ENCODE results near the gene FSTL1.

DNA sequence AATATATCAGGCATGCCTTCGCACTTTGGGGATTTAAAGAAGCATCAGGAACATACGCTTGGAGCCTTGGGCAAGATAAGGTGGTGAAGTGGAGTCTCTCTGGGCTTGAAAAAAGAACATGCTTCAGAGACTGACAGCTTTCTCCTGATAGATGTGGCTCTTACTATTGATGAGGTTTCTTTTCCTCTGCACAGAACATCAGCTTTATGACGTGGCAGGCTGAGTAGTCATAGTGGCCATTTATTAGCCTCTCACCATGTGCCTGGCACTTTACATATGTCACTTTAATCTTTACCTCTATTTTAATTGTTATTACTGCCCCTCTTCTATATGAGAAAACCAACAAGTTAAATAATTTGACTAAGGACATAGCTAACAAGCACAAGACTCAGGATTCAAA lies 82.6 kb downstream of the FSTL1 start:
- TF ChIP-seq GABPA (IDR thresholded peaks at IDR 0.05; ENCODE audit: low read depth) (no peak), POLR2AphosphoS5 (IDR thresholded peaks at IDR 0.05; ENCODE audit: low read depth) (no peak)
- TF ChIP-seq, protein P1, sequence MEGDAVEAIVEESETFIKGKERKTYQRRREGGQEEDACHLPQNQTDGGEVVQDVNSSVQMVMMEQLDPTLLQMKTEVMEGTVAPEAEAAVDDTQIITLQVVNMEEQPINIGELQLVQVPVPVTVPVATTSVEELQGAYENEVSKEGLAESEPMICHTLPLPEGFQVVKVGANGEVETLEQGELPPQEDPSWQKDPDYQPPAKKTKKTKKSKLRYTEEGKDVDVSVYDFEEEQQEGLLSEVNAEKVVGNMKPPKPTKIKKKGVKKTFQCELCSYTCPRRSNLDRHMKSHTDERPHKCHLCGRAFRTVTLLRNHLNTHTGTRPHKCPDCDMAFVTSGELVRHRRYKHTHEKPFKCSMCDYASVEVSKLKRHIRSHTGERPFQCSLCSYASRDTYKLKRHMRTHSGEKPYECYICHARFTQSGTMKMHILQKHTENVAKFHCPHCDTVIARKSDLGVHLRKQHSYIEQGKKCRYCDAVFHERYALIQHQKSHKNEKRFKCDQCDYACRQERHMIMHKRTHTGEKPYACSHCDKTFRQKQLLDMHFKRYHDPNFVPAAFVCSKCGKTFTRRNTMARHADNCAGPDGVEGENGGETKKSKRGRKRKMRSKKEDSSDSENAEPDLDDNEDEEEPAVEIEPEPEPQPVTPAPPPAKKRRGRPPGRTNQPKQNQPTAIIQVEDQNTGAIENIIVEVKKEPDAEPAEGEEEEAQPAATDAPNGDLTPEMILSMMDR (IDR thresholded peaks at IDR 0.05; ENCODE audit: insufficient read depth, low read length): no peak
